ENCODE measurements around the gene PAAF1.

DNA sequence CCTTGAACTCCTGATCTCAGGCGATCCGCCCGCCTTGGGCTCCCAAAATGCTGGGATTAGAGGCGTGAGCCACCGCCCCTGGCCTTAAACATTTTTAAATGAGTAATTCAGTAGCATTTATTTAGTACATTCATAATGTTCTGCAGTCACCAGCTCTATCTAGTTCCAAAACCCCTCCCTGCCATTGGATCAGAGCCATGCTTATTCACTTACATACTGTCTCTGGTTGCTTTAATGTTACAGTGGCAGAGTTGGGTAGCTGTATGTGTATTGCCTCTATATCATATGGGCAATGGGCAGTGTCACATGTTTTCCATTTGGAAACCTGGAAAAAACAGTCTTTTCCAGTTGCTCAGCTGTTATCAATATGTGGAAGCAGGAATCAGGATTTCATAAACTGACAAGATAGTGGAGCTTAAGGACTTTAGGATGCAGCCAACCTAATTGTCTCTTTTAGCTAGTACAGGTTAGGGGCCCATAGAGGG is 10.7 kb upstream of the PAAF1 start:
- TF ChIP-seq, protein P1, sequence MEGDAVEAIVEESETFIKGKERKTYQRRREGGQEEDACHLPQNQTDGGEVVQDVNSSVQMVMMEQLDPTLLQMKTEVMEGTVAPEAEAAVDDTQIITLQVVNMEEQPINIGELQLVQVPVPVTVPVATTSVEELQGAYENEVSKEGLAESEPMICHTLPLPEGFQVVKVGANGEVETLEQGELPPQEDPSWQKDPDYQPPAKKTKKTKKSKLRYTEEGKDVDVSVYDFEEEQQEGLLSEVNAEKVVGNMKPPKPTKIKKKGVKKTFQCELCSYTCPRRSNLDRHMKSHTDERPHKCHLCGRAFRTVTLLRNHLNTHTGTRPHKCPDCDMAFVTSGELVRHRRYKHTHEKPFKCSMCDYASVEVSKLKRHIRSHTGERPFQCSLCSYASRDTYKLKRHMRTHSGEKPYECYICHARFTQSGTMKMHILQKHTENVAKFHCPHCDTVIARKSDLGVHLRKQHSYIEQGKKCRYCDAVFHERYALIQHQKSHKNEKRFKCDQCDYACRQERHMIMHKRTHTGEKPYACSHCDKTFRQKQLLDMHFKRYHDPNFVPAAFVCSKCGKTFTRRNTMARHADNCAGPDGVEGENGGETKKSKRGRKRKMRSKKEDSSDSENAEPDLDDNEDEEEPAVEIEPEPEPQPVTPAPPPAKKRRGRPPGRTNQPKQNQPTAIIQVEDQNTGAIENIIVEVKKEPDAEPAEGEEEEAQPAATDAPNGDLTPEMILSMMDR (IDR thresholded peaks at IDR 0.05; ENCODE audit: low read length): no peak
- no peak for TF ChIP-seq EZH2 (IDR thresholded peaks at IDR 0.05; ENCODE audit: borderline replicate concordance, low read length)

All from OCI-LY1 (cell line).